Lower leg skin (tissue), 4 donors: ENCODE data around the gene LOXL3. TPM values are rescaled to one million over a fixed set of nuclear protein-coding genes. Genes with fewer than 3 reads are reported as not detected.

Experiments
- DNase-seq, 2 donors: peaks; one replicate each; pipeline ENCODE4 v3.0.0-alpha.2; 2019; ENCODE audit warnings: low spot score in 2 of 2
- H3K4me3 ChIP-seq: fragments of 200-600 bp; sonication (generic); 2 replicates; pipeline ENCODE4 v1.5.1; 2017; ENCODE audit warnings: mild to moderate bottlenecking, low read depth; ENCODE audit not compliant: poor library complexity, severe bottlenecking
- CTCF ChIP-seq, 3 donors: fragments of 450-650 bp; IDR thresholded peaks; one replicate each; pipeline ENCODE4 v1.5.1; 2016; ENCODE audit warnings: antibody characterized with exemption in 3 of 3, mild to moderate bottlenecking in 3 of 3, moderate library complexity in 2 of 3
- POLR2A ChIP-seq, 2 donors: fragments of 450-650 bp; IDR thresholded peaks; one replicate each; pipeline ENCODE4 v1.6.1; 2016 to 2017; ENCODE audit warnings: antibody characterized with exemption in 2 of 2, mild to moderate bottlenecking in 1 of 2, moderate library complexity in 1 of 2
- WGBS, 2 donors: methylation state at CpG; one replicate each; pipeline ENCODE4 v1.1.5; 2018; 5-methylcytosine and 5-hydroxymethylcytosine counted together
- intact Hi-C: fragments of 100-400 bp; cut with DNase I; formaldehyde crosslinking; loops from one replicate; pipeline ENCODE4 v1.15.0; 2023; ENCODE audit warnings: low total_unique reads
- total RNA-seq, 4 donors: library from RNA; depleted of rRNA; stranded (reverse); fragments of >200 nt; gene quantifications; one replicate each; pipeline ENCODE4 v1.1.0, GENCODE V29; 2016

Gene LOXL3
- total RNA-seq, 4 donors from 2014 or later: 0.17 to 2.5 (median 1.4) TPM

- 5 to 6% methylated on average over 28 to 42 of the region's 61 CpGs for WGBS, 2 donors
- intact Hi-C loops: no loop called here
- no peak for DNase-seq
- TF ChIP-seq CTCF (IDR thresholded peaks at IDR 0.05): no peak
- no peak overlapping the region for H3K4me3 ChIP-seq
These were observed 55.8 kb downstream of the LOXL3 start for GRCh38 chr2:74497777-74498499.

DNA sequence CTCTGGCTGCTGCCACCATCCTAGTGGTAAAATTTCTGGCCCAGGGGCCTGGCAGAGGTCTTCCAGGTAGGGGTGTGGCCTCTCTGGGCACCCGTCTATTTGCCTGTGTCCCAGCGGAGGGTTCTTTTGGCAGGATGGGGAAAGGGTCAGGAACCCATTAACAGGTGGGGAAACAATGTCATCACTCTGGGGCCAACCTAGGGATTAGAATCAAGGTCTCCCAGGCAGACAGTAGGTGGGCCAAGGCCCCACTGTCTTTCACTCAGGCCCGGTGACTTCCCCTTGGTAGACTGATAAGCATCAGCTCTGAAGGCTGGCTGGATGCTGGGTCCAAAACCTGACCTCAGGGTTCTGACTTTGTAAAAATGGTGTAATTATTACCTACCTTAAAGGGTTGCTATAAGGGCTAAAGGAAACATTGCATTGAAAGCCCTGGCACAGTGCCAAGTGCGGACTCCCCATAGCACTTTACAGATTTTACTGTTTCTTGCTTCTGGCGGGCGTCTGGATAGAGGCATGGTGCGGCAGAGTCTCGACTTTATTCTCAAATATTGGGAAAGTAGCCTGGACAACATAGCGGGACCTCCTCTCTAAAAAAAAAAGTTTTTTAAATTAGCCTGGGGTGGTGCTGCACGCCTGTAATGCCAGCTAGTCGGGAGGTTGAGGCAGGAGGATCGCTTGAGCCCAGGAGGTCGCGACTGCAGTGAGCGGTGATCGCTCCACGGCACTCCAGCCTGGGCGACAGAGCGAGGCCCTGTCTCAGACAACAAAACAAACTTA, 56.6 kb downstream of the LOXL3 start:
- 58 to 61% methylated on average over 19 of the region's 19 CpGs for WGBS, 2 donors
- intact Hi-C loops: no loop called here
- TF ChIP-seq POLR2A (IDR thresholded peaks at IDR 0.05) (no peak), CTCF (IDR thresholded peaks at IDR 0.05) (no peak)
- no peak for DNase-seq
- no peak overlapping the region for H3K4me3 ChIP-seq

GRCh38 chr2:74495440-74495839, 58.3 kb downstream of the LOXL3 start:
- no peak for TF ChIP-seq POLR2A (IDR thresholded peaks at IDR 0.05)
- no peak for TF ChIP-seq CTCF (IDR thresholded peaks at IDR 0.05)
- H3K4me3 ChIP-seq: no peak overlapping the region
- no peak for DNase-seq
- intact Hi-C loops: no loop called here
- 83 to 100% methylated on average over 1 of the region's 1 CpG for WGBS, 2 donors

GRCh38 chr2:74493546-74493945, 60.2 kb downstream of the LOXL3 start:
- no peak overlapping the region for H3K4me3 ChIP-seq
- DNase-seq: no peak
- intact Hi-C loops: no loop called here
- 90 to 95% methylated on average over 3 of the region's 3 CpGs for WGBS, 2 donors
- TF ChIP-seq CTCF (IDR thresholded peaks at IDR 0.05) (no peak), POLR2A (IDR thresholded peaks at IDR 0.05) (no peak)

DNA sequence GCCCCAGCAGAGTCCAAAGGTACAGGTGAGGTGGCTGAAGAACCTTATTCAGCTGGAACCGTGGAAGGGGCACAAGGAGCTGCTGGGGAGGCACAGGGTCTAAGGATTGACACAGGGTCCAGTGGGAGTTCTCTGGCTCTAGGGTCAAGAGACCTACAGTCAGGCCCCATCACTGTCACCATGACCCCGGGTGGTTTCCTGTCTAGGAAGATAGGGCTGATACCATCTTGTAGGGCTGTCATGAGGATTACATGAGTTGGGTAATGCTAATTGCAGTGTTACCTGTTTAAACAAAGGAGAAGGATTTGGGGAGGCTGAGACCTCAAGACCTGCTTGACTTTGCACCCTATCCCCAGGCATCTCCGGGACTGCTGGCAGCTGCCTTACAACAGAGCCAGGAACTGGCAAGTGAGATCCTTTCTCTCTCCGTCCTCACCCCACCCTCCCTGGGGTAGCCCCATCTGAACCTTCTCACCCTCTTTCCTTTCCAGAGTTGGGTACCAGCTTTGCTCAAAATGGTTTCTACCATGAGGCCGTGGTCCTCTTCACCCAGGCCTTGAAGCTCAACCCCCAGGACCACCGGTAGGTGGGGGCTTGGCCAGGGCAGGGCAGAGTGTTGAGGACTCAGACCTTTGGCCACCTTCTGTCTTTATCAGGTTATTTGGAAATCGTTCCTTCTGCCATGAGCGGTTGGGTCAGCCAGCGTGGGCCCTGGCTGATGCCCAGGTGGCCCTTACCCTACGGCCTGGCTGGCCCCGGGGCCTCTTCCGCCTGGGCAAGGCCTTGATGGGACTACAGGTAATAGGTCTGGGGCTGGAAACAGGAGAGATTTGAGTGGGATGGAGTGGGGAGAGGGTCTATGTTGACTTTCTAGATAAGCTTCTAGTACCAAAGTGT, 61.8 kb downstream of the LOXL3 start:
- TF ChIP-seq CTCF (IDR thresholded peaks at IDR 0.05) (no peak), POLR2A (IDR thresholded peaks at IDR 0.05) (no peak)
- 93 to 95% methylated on average over 12 of the region's 12 CpGs for WGBS, 2 donors
- H3K4me3 ChIP-seq: no peak overlapping the region
- intact Hi-C loops: no loop called here
- no peak for DNase-seq
